ENCODE measurements around the gene PTPRK. TPM values are rescaled to one million over a fixed set of nuclear protein-coding genes. Genes with fewer than 3 reads are reported as not detected.

The PTPRK gene
- polyA plus RNA-seq, 2 donors = 4.3 to 5.1 TPM

DNA sequence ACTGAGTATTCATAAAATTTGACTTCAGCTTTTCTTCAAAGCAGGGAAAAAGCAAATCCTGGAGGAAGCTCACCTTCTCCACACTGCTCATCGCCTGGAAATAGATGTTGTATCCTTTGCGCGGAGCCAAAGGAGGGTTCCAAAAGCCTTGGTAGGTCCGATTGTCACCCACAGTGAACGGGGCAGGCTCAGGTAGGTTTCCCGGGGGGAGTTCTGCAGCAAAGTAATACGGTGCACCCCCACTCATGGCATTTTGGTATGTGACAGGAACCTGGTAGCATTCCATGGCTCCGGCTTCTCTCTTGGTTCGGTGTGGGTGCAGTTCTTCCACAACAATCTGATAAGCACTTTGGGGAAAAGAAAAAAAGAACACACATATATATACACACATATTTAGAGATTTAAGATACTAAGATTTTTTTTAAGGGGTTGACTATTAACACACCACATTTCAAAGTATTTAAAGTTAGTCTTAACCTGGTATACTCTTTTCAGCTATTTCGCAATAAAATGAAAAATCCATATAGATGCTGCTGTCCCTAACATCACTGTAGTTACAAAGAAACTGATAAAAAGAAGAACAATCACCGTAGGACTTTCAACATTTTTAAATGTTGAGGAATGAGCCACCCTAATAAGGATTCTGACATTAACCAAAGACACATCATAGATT lies 452.8 kb downstream of the PTPRK start:
- H3K36me3 ChIP-seq (ENCODE audit: control insufficient read depth in 2 of 2, insufficient read depth in 2 of 2, low read length in 1 of 2) = peaks cover 0 to 3% of the 10 kb centered on the region in 2 donors
- H3K27ac ChIP-seq (ENCODE audit: low read depth in 2 of 2, low read length in 1 of 2) = no peak overlapping the region
- H3K4me3 ChIP-seq (ENCODE audit: low read depth in 1 of 2, low read length in 2 of 2) = no peak overlapping the region
- no peaks in the 10 kb centered on the region for H3K27me3 ChIP-seq (ENCODE audit: control insufficient read depth in 1 of 2, insufficient read depth in 2 of 2, low read length in 2 of 2)
- 91 to 95% methylated on average over 11 of the region's 11 CpGs for WGBS, 2 donors
- peaks cover 0 to 2% of the 10 kb centered on the region in 2 donors for H3K4me1 ChIP-seq (ENCODE audit: control insufficient read depth in 2 of 2, insufficient read depth in 2 of 2, low read length in 1 of 2)
- no peaks in the 10 kb centered on the region for H3K9me3 ChIP-seq (ENCODE audit: control insufficient read depth in 2 of 2, insufficient read depth in 1 of 2, low read depth in 1 of 2, low read length in 1 of 2)

DNA sequence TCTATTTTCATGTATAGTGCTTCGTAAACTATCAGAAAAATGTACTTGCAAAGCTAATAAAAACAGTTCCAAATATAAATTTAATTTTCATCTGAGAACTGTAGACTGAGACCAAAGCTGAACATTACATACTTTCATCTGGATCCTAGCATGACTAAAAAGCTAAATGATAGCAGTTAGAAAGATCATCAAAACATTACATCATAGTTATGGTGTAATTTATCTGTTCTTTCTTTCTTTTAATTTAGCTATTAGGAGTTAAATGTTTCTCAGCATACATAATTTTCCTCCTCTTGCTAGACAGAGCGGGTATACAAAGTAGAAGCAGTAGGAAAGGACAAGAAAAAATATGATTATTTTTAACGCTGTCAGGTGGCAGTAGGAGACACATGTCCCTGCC lies 455.3 kb downstream of the PTPRK start:
- Histone ChIP-seq H3K4me3 (ENCODE audit: low read depth in 1 of 2, low read length in 2 of 2) (no peak overlapping the region), H3K4me1 (ENCODE audit: control insufficient read depth in 2 of 2, insufficient read depth in 2 of 2, low read length in 1 of 2) (peaks cover 0 to 2% of the 10 kb centered on the region in 2 donors), H3K9me3 (ENCODE audit: control insufficient read depth in 2 of 2, insufficient read depth in 1 of 2, low read depth in 1 of 2, low read length in 1 of 2) (no peaks in the 10 kb centered on the region), H3K27me3 (ENCODE audit: control insufficient read depth in 1 of 2, insufficient read depth in 2 of 2, low read length in 2 of 2) (no peaks in the 10 kb centered on the region), H3K36me3 (ENCODE audit: control insufficient read depth in 2 of 2, insufficient read depth in 2 of 2, low read length in 1 of 2) (peaks cover 0 to 3% of the 10 kb centered on the region in 2 donors), H3K27ac (ENCODE audit: low read depth in 2 of 2, low read length in 1 of 2) (no peak overlapping the region)
- WGBS, 2 donors = 96% methylated on average over 3 of the region's 3 CpGs

DNA sequence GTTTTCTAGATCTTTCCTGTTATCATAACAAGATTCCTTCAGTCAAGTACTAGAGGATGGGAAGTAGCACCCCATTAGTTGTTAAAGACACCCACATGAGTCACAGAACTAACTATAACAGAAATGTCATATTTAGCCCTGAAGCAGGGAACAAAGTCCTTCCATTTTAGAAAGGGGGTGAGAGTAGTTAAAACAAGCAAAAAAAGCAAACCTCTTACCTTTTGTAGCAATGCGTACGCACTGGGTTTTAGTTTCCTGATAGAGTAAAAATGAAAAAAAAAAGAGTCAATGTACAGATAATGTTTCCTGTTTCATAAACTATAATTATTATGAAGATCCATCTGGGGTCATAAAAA lies 455.9 kb downstream of the PTPRK start:
- Histone ChIP-seq H3K36me3 (ENCODE audit: control insufficient read depth in 2 of 2, insufficient read depth in 2 of 2, low read length in 1 of 2) (peaks cover 0 to 3% of the 10 kb centered on the region in 2 donors), H3K4me3 (ENCODE audit: low read depth in 1 of 2, low read length in 2 of 2) (no peak overlapping the region), H3K27ac (ENCODE audit: low read depth in 2 of 2, low read length in 1 of 2) (no peak overlapping the region), H3K9me3 (ENCODE audit: control insufficient read depth in 2 of 2, insufficient read depth in 1 of 2, low read depth in 1 of 2, low read length in 1 of 2) (no peaks in the 10 kb centered on the region), H3K27me3 (ENCODE audit: control insufficient read depth in 1 of 2, insufficient read depth in 2 of 2, low read length in 2 of 2) (no peaks in the 10 kb centered on the region), H3K4me1 (ENCODE audit: control insufficient read depth in 2 of 2, insufficient read depth in 2 of 2, low read length in 1 of 2) (peaks cover 0 to 2% of the 10 kb centered on the region in 2 donors)
- 95 to 98% methylated on average over 2 of the region's 2 CpGs for WGBS, 2 donors

DNA sequence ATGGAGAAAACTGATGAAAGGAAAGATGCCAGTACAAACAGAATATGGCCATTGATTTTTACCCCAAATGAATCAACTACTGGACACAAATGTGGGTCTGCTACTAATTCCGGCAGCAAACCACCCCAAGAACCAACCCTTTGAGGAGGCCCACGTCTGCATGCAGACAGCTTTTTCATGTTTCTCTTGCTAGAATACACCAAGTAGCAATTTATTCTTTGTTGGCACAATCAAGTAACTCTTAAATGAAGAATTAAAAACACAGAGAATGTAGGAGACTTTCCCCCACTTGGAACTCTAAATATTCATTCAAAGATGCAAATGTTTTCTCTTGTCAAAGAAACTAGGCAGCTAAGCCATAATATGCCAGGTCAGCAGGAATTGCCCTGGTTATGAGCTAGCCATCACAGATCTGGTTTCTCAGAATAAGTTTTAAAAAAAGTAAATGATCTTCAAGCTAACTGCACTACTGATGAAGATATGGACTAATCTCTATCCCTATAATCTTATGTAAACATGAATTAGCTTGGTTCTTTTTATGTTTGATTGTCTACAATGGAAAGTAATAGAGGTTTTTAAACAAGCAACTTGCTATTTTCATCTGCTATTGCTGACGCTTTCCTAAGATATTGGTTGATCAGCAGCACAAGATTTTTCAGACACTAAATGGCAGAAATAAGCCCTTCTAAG lies 456.4 kb downstream of the PTPRK start:
- no peak overlapping the region for H3K27ac ChIP-seq (ENCODE audit: low read depth in 2 of 2, low read length in 1 of 2)
- 84 to 90% methylated on average over 3 of the region's 3 CpGs for WGBS, 2 donors

DNA sequence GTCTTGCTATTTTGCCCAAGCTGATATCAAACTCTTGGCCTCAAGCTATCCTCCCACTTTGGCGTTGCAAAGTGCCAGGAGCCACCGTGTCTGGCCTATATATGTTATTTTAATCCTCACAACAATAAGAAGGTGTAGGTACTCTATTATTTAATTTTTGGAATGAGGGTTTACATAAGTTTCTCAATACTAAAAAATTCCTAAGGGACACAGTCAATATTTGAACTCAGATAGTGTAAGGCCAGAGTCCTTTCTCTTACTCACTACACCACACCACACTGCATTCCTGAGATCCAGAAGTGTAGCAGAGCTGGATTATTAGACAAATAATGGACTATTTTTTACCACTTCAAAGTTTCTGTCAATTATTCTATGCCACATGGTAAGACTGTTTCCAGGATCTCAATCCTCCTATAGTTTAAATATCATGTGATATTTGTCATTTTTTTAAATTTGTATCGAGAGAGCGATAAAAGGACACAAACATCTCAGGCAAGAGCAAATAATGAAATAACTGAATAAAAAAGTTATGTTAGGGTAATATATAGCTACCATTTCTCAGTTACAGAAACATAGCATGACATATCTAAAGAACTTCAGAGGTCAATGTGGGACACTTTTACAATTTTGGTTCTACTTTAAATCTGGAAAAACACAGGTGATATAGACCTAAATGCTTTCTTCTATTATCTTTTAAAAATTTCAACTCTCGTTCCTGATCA lies 457.4 kb downstream of the PTPRK start:
- H3K4me3 ChIP-seq (ENCODE audit: low read depth in 1 of 2, low read length in 2 of 2) = no peak overlapping the region
- H3K4me1 ChIP-seq (ENCODE audit: control insufficient read depth in 2 of 2, insufficient read depth in 2 of 2, low read length in 1 of 2) = peaks cover 0 to 2% of the 10 kb centered on the region in 2 donors
- peaks cover 0 to 3% of the 10 kb centered on the region in 2 donors for H3K36me3 ChIP-seq (ENCODE audit: control insufficient read depth in 2 of 2, insufficient read depth in 2 of 2, low read length in 1 of 2)
- WGBS, 2 donors = 91% methylated on average over 5 of the region's 5 CpGs
- H3K9me3 ChIP-seq (ENCODE audit: control insufficient read depth in 2 of 2, insufficient read depth in 1 of 2, low read depth in 1 of 2, low read length in 1 of 2) = no peaks in the 10 kb centered on the region
- no peak overlapping the region for H3K27ac ChIP-seq (ENCODE audit: low read depth in 2 of 2, low read length in 1 of 2)
- H3K27me3 ChIP-seq (ENCODE audit: control insufficient read depth in 1 of 2, insufficient read depth in 2 of 2, low read length in 2 of 2) = no peaks in the 10 kb centered on the region

More for the DNA sequence above, 456.4 kb downstream of the PTPRK start:
- Histone ChIP-seq H3K27me3 (ENCODE audit: control insufficient read depth in 1 of 2, insufficient read depth in 2 of 2, low read length in 2 of 2) (no peaks in the 10 kb centered on the region), H3K4me3 (ENCODE audit: low read depth in 1 of 2, low read length in 2 of 2) (no peak overlapping the region), H3K36me3 (ENCODE audit: control insufficient read depth in 2 of 2, insufficient read depth in 2 of 2, low read length in 1 of 2) (peaks cover 0 to 3% of the 10 kb centered on the region in 2 donors), H3K4me1 (ENCODE audit: control insufficient read depth in 2 of 2, insufficient read depth in 2 of 2, low read length in 1 of 2) (peaks cover 0 to 2% of the 10 kb centered on the region in 2 donors), H3K9me3 (ENCODE audit: control insufficient read depth in 2 of 2, insufficient read depth in 1 of 2, low read depth in 1 of 2, low read length in 1 of 2) (no peaks in the 10 kb centered on the region)

DNA sequence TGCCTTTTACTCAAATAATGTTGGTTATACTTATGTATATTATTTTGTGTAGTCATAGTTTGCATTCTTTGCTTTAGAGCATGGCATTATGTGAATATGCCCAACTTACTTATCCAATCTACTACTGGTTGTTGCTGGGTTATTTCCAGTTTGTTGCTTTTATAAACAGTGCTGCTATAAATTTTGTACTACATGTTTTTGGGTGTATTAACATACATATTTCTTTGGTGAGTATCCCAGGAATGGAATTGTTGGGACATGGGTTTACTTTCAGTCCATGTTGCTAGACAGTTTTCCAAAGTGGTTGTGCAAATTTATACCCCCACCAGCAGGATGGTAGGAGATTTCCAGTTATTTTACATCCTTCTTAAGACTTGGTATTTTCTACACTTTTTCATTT lies 462.5 kb downstream of the PTPRK start:
- H3K36me3 ChIP-seq (ENCODE audit: control insufficient read depth in 2 of 2, insufficient read depth in 2 of 2, low read length in 1 of 2) = no peaks in the 10 kb centered on the region
- no peak overlapping the region for H3K4me3 ChIP-seq (ENCODE audit: low read depth in 1 of 2, low read length in 2 of 2)
- H3K27ac ChIP-seq (ENCODE audit: low read depth in 2 of 2, low read length in 1 of 2) = no peak overlapping the region
- H3K27me3 ChIP-seq (ENCODE audit: control insufficient read depth in 1 of 2, insufficient read depth in 2 of 2, low read length in 2 of 2) = no peaks in the 10 kb centered on the region
- H3K4me1 ChIP-seq (ENCODE audit: control insufficient read depth in 2 of 2, insufficient read depth in 2 of 2, low read length in 1 of 2) = no peaks in the 10 kb centered on the region
- no peaks in the 10 kb centered on the region for H3K9me3 ChIP-seq (ENCODE audit: control insufficient read depth in 2 of 2, insufficient read depth in 1 of 2, low read depth in 1 of 2, low read length in 1 of 2)

DNA sequence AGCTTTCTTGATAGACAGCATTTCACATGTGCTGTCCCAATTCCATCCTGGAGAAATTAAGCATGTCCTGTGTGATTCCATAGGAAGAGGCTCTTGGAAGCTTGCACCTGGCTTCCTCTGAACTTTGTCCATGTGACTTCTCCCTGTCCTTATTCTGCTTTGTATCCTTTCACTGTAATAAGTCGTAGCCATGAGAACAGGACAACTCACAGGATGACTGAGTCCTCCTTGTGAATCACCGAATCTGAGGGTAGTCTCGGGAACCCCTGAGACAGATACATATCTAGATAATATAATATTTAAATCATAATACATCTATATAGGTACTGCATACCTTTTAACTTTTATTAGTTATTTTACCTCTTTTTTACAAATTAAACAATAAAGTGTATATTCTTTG lies 462.9 kb downstream of the PTPRK start:
- 96 to 99% methylated on average over 3 of the region's 3 CpGs for WGBS, 2 donors
- Histone ChIP-seq H3K9me3 (ENCODE audit: control insufficient read depth in 2 of 2, insufficient read depth in 1 of 2, low read depth in 1 of 2, low read length in 1 of 2) (no peaks in the 10 kb centered on the region), H3K4me1 (ENCODE audit: control insufficient read depth in 2 of 2, insufficient read depth in 2 of 2, low read length in 1 of 2) (no peaks in the 10 kb centered on the region), H3K27me3 (ENCODE audit: control insufficient read depth in 1 of 2, insufficient read depth in 2 of 2, low read length in 2 of 2) (no peaks in the 10 kb centered on the region), H3K27ac (ENCODE audit: low read depth in 2 of 2, low read length in 1 of 2) (no peak overlapping the region), H3K4me3 (ENCODE audit: low read depth in 1 of 2, low read length in 2 of 2) (no peak overlapping the region), H3K36me3 (ENCODE audit: control insufficient read depth in 2 of 2, insufficient read depth in 2 of 2, low read length in 1 of 2) (no peaks in the 10 kb centered on the region)

DNA sequence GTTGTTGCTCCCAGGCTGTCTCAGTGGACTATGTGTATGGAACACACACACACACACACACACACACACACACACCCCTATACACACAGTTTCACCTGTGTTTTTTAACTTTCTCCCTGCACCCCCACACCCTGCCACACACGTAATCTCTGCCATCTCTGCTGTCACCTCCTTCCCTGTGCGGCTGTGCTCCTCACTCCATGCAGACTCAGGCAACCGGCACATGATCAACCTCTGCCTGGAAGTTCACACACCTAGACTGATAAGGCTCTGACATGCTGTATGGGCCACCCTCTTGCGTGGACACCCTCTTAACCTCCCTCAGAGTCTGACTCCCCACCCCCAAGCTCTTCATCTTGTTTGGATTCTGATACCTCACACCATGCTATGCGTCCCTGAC lies 467.3 kb downstream of the PTPRK start:
- no peaks in the 10 kb centered on the region for H3K27me3 ChIP-seq (ENCODE audit: control insufficient read depth in 1 of 2, insufficient read depth in 2 of 2, low read length in 2 of 2)
- no peaks in the 10 kb centered on the region for H3K9me3 ChIP-seq (ENCODE audit: control insufficient read depth in 2 of 2, insufficient read depth in 1 of 2, low read depth in 1 of 2, low read length in 1 of 2)
- no peak overlapping the region for H3K4me3 ChIP-seq (ENCODE audit: low read depth in 1 of 2, low read length in 2 of 2)
- WGBS, 2 donors = 98% methylated on average over 5 of the region's 5 CpGs
- H3K36me3 ChIP-seq (ENCODE audit: control insufficient read depth in 2 of 2, insufficient read depth in 2 of 2, low read length in 1 of 2) = no peaks in the 10 kb centered on the region
- no peak overlapping the region for H3K27ac ChIP-seq (ENCODE audit: low read depth in 2 of 2, low read length in 1 of 2)
- H3K4me1 ChIP-seq (ENCODE audit: control insufficient read depth in 2 of 2, insufficient read depth in 2 of 2, low read length in 1 of 2) = no peaks in the 10 kb centered on the region

DNA sequence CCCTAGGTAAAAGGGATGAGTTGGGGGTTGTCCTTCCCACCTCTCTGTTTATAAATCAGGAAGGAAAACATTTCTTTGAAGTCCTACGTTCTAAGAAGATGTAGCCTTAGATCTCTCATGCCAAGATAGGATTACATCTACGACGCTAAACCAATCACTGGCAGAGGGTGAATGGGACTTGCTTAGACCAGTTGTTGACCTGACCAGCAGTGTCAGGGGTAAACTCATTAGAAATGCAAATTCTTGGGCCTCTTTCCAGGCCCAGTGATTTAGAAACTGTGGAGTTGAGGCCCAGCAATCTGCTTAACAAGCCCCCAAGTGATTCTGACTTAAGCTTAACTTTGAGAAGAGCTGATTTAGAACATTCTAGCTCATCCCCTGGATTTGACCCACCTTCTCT lies 472.4 kb downstream of the PTPRK start:
- Histone ChIP-seq H3K27ac (ENCODE audit: low read depth in 2 of 2, low read length in 1 of 2) (no peak overlapping the region), H3K36me3 (ENCODE audit: control insufficient read depth in 2 of 2, insufficient read depth in 2 of 2, low read length in 1 of 2) (no peaks in the 10 kb centered on the region), H3K27me3 (ENCODE audit: control insufficient read depth in 1 of 2, insufficient read depth in 2 of 2, low read length in 2 of 2) (no peaks in the 10 kb centered on the region), H3K4me1 (ENCODE audit: control insufficient read depth in 2 of 2, insufficient read depth in 2 of 2, low read length in 1 of 2) (no peaks in the 10 kb centered on the region), H3K4me3 (ENCODE audit: low read depth in 1 of 2, low read length in 2 of 2) (no peak overlapping the region), H3K9me3 (ENCODE audit: control insufficient read depth in 2 of 2, insufficient read depth in 1 of 2, low read depth in 1 of 2, low read length in 1 of 2) (no peaks in the 10 kb centered on the region)
- WGBS, 2 donors = 90% methylated on average over 3 of the region's 3 CpGs

Measured in esophagus (tissue), 2 donors.